Parathyroid adenoma (tissue), 2 donors: Measurements from ENCODE around the gene AGXT.

Source experiments
- H2AFZ ChIP-seq: fragments of 300-600 bp; sonication (generic); one replicate; pipeline ENCODE4 v1.7.0; 2017; ENCODE audit warnings: antibody characterized with exemption, mild to moderate bottlenecking
- H3K27ac ChIP-seq: fragments of 300-600 bp; sonication (generic); one replicate; pipeline ENCODE4 v1.7.0; 2017
- H3K27me3 ChIP-seq: fragments of 300-600 bp; sonication (generic); one replicate; pipeline ENCODE4 v1.7.0; 2017; ENCODE audit warnings: low read length; ENCODE audit not compliant: control insufficient read depth, insufficient read depth
- H3K36me3 ChIP-seq: fragments of 300-600 bp; sonication (generic); one replicate; pipeline ENCODE4 v1.7.0; 2017; ENCODE audit warnings: low read length; ENCODE audit not compliant: control insufficient read depth, insufficient read depth
- H3K4me1 ChIP-seq: fragments of 300-600 bp; sonication (generic); one replicate; pipeline ENCODE4 v1.7.0; 2017; ENCODE audit warnings: control low read depth
- H3K4me2 ChIP-seq: fragments of 300-600 bp; sonication (generic); one replicate; pipeline ENCODE4 v1.7.0; 2017; ENCODE audit warnings: low read length
- H3K4me3 ChIP-seq: fragments of 300-600 bp; sonication (generic); one replicate; pipeline ENCODE4 v1.7.0; 2017; ENCODE audit warnings: low read depth, low read length
- H3K79me2 ChIP-seq: fragments of 300-600 bp; sonication (generic); one replicate; pipeline ENCODE4 v1.7.0; 2017; ENCODE audit warnings: control low read depth
- H3K9ac ChIP-seq: fragments of 300-600 bp; sonication (generic); one replicate; pipeline ENCODE4 v1.7.0; 2017; ENCODE audit warnings: mild to moderate bottlenecking
- H3K9me3 ChIP-seq: fragments of 300-600 bp; sonication (generic); one replicate; pipeline ENCODE4 v1.7.0; 2017; ENCODE audit warnings: low read length; ENCODE audit not compliant: control insufficient read depth
- CTCF ChIP-seq: fragments of 300-600 bp; sonication (generic); IDR thresholded peaks from one replicate; pipeline ENCODE4 v1.7.0; 2017; ENCODE audit warnings: antibody characterized with exemption, mild to moderate bottlenecking
- donor health status: primary hyperparathyroidism.

The AGXT gene

GRCh38 chr2:240892356-240892755, 23.7 kb downstream of the AGXT start:
- H3K9me3 ChIP-seq: no peaks in the 10 kb centered on the region
- no peak overlapping the region for H3K27ac ChIP-seq
- no peaks in the 10 kb centered on the region for H3K27me3 ChIP-seq
- H3K36me3 ChIP-seq: no peaks in the 10 kb centered on the region
- H3K4me3 ChIP-seq: no peak overlapping the region
- no peaks in the 10 kb centered on the region for H3K79me2 ChIP-seq
- no peak overlapping the region for H3K4me2 ChIP-seq
- H3K9ac ChIP-seq: no peak overlapping the region
- no peak overlapping the region for H2AFZ ChIP-seq
- H3K4me1 ChIP-seq: no peaks in the 10 kb centered on the region
- TF ChIP-seq CTCF: no peak

- no peak overlapping the region for H3K9ac ChIP-seq
- no peaks in the 10 kb centered on the region for H3K27me3 ChIP-seq
- H3K4me2 ChIP-seq: no peak overlapping the region
- no peak overlapping the region for H2AFZ ChIP-seq
- no peak for TF ChIP-seq CTCF
- no peaks in the 10 kb centered on the region for H3K9me3 ChIP-seq
- no peaks in the 10 kb centered on the region for H3K4me1 ChIP-seq
- H3K27ac ChIP-seq: no peak overlapping the region
- no peak overlapping the region for H3K4me3 ChIP-seq
- H3K79me2 ChIP-seq: no peaks in the 10 kb centered on the region
- no peaks in the 10 kb centered on the region for H3K36me3 ChIP-seq
These were observed 24.3 kb downstream of the AGXT start for GRCh38 chr2:240892925-240893324.

- Histone ChIP-seq H3K4me3 (no peak overlapping the region), H3K4me1 (no peaks in the 10 kb centered on the region), H3K4me2 (no peak overlapping the region), H3K9ac (no peak overlapping the region), H3K27ac (no peak overlapping the region), H3K36me3 (no peaks in the 10 kb centered on the region), H3K79me2 (no peaks in the 10 kb centered on the region), H3K9me3 (no peaks in the 10 kb centered on the region), H3K27me3 (no peaks in the 10 kb centered on the region), H2AFZ (peak overlapping the region; percentile 53)
- no peak for TF ChIP-seq CTCF
These were observed 24.8 kb downstream of the AGXT start for GRCh38 chr2:240893363-240893844.

GRCh38 chr2:240894006-240894405, 25.4 kb downstream of the AGXT start:
- Histone ChIP-seq H3K27ac (no peak overlapping the region), H3K9me3 (no peaks in the 10 kb centered on the region), H3K9ac (no peak overlapping the region), H3K4me1 (no peaks in the 10 kb centered on the region), H3K79me2 (no peaks in the 10 kb centered on the region), H3K27me3 (no peaks in the 10 kb centered on the region), H3K36me3 (no peaks in the 10 kb centered on the region), H2AFZ (no peak overlapping the region), H3K4me2 (no peak overlapping the region), H3K4me3 (no peak overlapping the region)
- no peak for TF ChIP-seq CTCF

- Histone ChIP-seq H3K36me3 (no peaks in the 10 kb centered on the region), H2AFZ (no peak overlapping the region), H3K9ac (no peak overlapping the region), H3K9me3 (no peaks in the 10 kb centered on the region), H3K4me3 (no peak overlapping the region), H3K79me2 (no peaks in the 10 kb centered on the region), H3K4me1 (no peaks in the 10 kb centered on the region), H3K4me2 (no peak overlapping the region), H3K27me3 (no peaks in the 10 kb centered on the region), H3K27ac (no peak overlapping the region)
- TF ChIP-seq CTCF: no peak
These were observed 26.4 kb downstream of the AGXT start for GRCh38 chr2:240894836-240895558.
